NT2/D1 (cell line): ENCODE data around the gene PIK3C2G.

Experiments used
- SUZ12 ChIP-seq: IDR thresholded peaks from 2 replicates; pipeline ENCODE4 v1.6.1; 2011; ENCODE audit not compliant: insufficient read length, insufficient read depth; ENCODE audit errors: extremely low read depth
- YY1 ChIP-seq: IDR thresholded peaks from 2 replicates; pipeline ENCODE4 v1.6.1; 2011; ENCODE audit not compliant: insufficient read length, insufficient read depth
- ZNF274 ChIP-seq: IDR thresholded peaks from 2 replicates; pipeline ENCODE4 v1.6.1; 2011; ENCODE audit warnings: mild to moderate bottlenecking, low read depth, low read length

DNA sequence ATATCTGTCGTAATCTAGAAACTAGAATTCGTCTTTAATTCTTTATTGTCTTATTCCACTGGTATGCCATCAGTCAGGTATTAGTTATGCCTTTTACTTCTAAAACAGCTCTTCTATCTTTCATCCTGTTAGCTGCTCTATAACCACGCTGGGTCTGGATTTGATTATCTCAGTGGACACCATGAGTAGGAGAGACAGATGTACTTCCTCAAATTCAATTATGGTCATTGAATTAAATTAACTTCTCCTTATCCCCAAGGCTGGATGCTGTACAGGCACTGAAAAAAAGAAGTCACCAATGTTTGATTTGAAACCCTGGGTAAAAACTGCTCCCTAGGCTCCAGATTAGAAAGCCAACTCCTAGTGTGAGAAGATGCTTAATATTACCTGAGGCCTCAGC lies 107.3 kb downstream of the PIK3C2G start:
- TF ChIP-seq SUZ12: no peak
- TF ChIP-seq YY1: no peak
- no peak for TF ChIP-seq ZNF274
